Adrenal gland (tissue), 5 donors: ENCODE results near the gene KMT2E.
A peak's percentile ranks its signal among the peaks of the same experiment; 100 is the strongest.

Source experiments
- CTCF ChIP-seq, 6 experiments: fragments of 450-650 bp in 4 of 6; fragments of 200-600 bp in 2 of 6; sonication (generic) in 1 of 6; IDR thresholded peaks; 1 replicate in 5 of 6; 2 replicates in 1 of 6; pipeline versions ENCODE4 v1.5.1 to v1.8.0; 2016 to 2021; ENCODE audit warnings: antibody characterized with exemption in 6 of 6, mild to moderate bottlenecking in 2 of 6, moderate library complexity in 1 of 6
- POLR2A ChIP-seq, 2 donors: fragments of 450-650 bp; IDR thresholded peaks; one replicate each; pipeline ENCODE4 v1.6.1; 2017; ENCODE audit warnings: antibody characterized with exemption in 2 of 2, mild to moderate bottlenecking in 2 of 2, moderate library complexity in 1 of 2
- donor health status: DM: no; HTN: no; CAD: no.

DNA sequence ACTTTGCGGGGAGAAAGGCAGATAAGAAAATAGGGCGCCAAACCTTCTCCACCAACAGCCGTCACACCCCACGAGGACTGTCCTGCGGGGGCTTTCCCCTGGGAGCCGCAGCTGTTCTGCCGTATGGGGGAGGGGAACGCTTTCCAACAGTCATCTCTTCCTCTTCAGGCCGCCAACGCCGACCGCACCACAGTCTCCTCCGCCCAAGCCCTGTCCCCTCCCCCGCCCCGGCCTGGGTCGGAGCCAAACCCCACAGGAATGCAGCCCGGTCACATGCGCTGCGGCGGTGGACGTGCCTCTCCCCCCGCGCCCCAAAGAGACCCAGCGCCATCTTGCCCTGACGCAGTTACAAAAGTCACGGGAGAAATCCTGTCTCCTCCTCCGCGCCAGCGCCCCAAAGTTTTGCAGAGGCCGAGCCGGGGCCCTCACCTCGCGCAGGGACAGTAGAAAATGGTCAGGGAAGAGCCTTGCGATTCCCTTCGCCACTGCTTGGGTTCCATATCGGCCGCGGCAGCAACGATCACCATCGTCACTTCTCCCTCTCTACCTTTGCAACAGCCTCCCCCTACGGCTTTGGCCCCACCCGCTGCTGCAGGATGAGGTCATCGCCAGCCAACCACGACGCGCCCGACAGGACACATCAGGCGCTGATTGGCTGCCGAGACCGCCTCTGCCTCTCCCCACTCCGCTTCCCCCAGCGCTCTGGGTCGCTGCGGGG, 1.3 kb upstream of the KMT2E start:
- TF ChIP-seq CTCF (IDR thresholded peaks at IDR 0.05) = no peak
- TF ChIP-seq POLR2A (IDR thresholded peaks at IDR 0.05) = peak in 1 of 2 donors; percentile 56
